Caco-2 (cell line): ENCODE data around the gene ZNF436. TPM values are rescaled to one million over a fixed set of nuclear protein-coding genes. Genes with fewer than 3 reads are reported as not detected.
"Not testable (repeated sequence)": the region's sequence is repeated elsewhere in the genome, so short reads cannot be mapped to it uniquely, and the experiment has no call there.

Experiments
- BruUV-seq: library from RNA; stranded (reverse); fragments of 400-500 nt; replicated peaks from 2 replicates; lab custom pipeline; 2021; lab: Mats Ljungman, UMichigan
- CTCF ChIA-PET: fragments of 300-600 bp; sonication (Branson Sonifier 250); formaldehyde crosslinking; loops from one replicate; lab custom pipeline; 2022; ENCODE audit warnings: antibody characterized with exemption; lab: Charles Lee
- POLR2A ChIA-PET: fragments of 300-600 bp; sonication (Branson Sonifier 250); formaldehyde crosslinking; loops from one replicate; lab custom pipeline; 2022; ENCODE audit warnings: antibody characterized with exemption; lab: Charles Lee
- DNase-seq, 2 experiments: peaks; one replicate each; pipeline versions ENCODE4 v3.0.0 to v3.0.0-alpha.2; 2020 to 2022
- H3K27me3 ChIP-seq: replicated peaks from 2 replicates; pipeline ENCODE4 v1.6.0; 2011; ENCODE audit warnings: low read length; ENCODE audit not compliant: control insufficient read depth, insufficient read depth
- H3K36me3 ChIP-seq: 2 replicates; pipeline ENCODE4 v1.5.1; 2011; ENCODE audit warnings: low read length; ENCODE audit not compliant: control insufficient read depth, insufficient read depth
- H3K4me1 ChIP-seq: fragments of 250-450 bp; sonication (Bioruptor Pico); 2 replicates; pipeline ENCODE4 v1.5.1; 2020; ENCODE audit warnings: mild to moderate bottlenecking
- H3K4me3 ChIP-seq: 2 replicates; pipeline ENCODE4 v1.5.1; 2011; ENCODE audit warnings: low read depth, mild to moderate bottlenecking, control low read depth, low read length
- H3K9me3 ChIP-seq: fragments of 250-450 bp; sonication (Bioruptor Pico); 2 replicates; pipeline ENCODE4 v1.5.1; 2020; ENCODE audit warnings: mild to moderate bottlenecking, moderate library complexity
- H3K27ac Mint-ChIP-seq: one replicate; pipeline ENCODE4 v1.8.0; 2022; ENCODE audit warnings: mixed read lengths; ENCODE audit not compliant: unreplicated experiment
- H3K27me3 Mint-ChIP-seq: one replicate; pipeline ENCODE4 v1.8.0; 2022; ENCODE audit warnings: mixed read lengths; ENCODE audit not compliant: insufficient read depth, unreplicated experiment
- H3K36me3 Mint-ChIP-seq: one replicate; pipeline ENCODE4 v1.8.0; 2022; ENCODE audit warnings: mild to moderate bottlenecking, mixed read lengths; ENCODE audit not compliant: insufficient read depth, unreplicated experiment
- H3K4me1 Mint-ChIP-seq: one replicate; pipeline ENCODE4 v1.8.0; 2022; ENCODE audit warnings: low read depth, mixed read lengths; ENCODE audit not compliant: unreplicated experiment
- H3K4me3 Mint-ChIP-seq: one replicate; pipeline ENCODE4 v1.8.0; 2022; ENCODE audit warnings: mild to moderate bottlenecking, moderate library complexity, mixed read lengths; ENCODE audit not compliant: unreplicated experiment
- H3K9me3 Mint-ChIP-seq: one replicate; pipeline ENCODE4 v1.8.0; 2022; ENCODE audit warnings: mixed read lengths; ENCODE audit not compliant: unreplicated experiment
- intact Hi-C: fragments of 100-400 bp; cut with micrococcal nuclease; formaldehyde crosslinking; loops from one replicate; pipeline ENCODE4 v1.10.0; 2022; ENCODE audit not compliant: unreplicated experiment
- total RNA-seq: library from RNA; stranded (reverse); gene quantifications from 2 replicates; pipeline ENCODE4 v1.2.3, GENCODE V29; 2022
- TF ChIP-seq, protein P1 (sequence below), 2 experiments: fragments of 200-600 bp in 1 of 2; IDR thresholded peaks; 1 replicate in 1 of 2; 2 replicates in 1 of 2; pipeline versions ENCODE4 v1.5.1 to v1.8.0; 2011 to 2022; ENCODE audit warnings: antibody characterized with exemption in 1 of 2, control low read depth in 1 of 2, inconsistent platforms in 1 of 2, low read depth in 1 of 2, low read length in 1 of 2, mild to moderate bottlenecking in 1 of 2, moderate library complexity in 1 of 2; ENCODE audit not compliant: insufficient read depth in 1 of 2, severe bottlenecking in 1 of 2, unreplicated experiment in 1 of 2

ZNF436 gene
- total RNA-seq, 1 experiment from 2014 or later, result 6.1 TPM

GRCh38 chr1:23381233-23381885 is 11.7 kb upstream of the ZNF436 start:
- H3K27me3 Mint-ChIP-seq, result no peaks in the 10 kb centered on the region
- POLR2A ChIA-PET, result no interaction called here
- no peaks in the 10 kb centered on the region for H3K27me3 ChIP-seq
- H3K4me1 ChIP-seq, result peaks cover 6% of the 10 kb centered on the region
- H3K4me3 Mint-ChIP-seq, result no peak overlapping the region
- peaks cover 14% of the 10 kb centered on the region for H3K4me1 Mint-ChIP-seq
- H3K9me3 Mint-ChIP-seq, result no peaks in the 10 kb centered on the region
- CTCF ChIA-PET, result no interaction called here
- no peaks in the 10 kb centered on the region for H3K36me3 ChIP-seq
- H3K27ac Mint-ChIP-seq, result no peak overlapping the region
- TF ChIP-seq, protein P1, sequence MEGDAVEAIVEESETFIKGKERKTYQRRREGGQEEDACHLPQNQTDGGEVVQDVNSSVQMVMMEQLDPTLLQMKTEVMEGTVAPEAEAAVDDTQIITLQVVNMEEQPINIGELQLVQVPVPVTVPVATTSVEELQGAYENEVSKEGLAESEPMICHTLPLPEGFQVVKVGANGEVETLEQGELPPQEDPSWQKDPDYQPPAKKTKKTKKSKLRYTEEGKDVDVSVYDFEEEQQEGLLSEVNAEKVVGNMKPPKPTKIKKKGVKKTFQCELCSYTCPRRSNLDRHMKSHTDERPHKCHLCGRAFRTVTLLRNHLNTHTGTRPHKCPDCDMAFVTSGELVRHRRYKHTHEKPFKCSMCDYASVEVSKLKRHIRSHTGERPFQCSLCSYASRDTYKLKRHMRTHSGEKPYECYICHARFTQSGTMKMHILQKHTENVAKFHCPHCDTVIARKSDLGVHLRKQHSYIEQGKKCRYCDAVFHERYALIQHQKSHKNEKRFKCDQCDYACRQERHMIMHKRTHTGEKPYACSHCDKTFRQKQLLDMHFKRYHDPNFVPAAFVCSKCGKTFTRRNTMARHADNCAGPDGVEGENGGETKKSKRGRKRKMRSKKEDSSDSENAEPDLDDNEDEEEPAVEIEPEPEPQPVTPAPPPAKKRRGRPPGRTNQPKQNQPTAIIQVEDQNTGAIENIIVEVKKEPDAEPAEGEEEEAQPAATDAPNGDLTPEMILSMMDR (IDR thresholded peaks at IDR 0.05; ENCODE audit: insufficient read depth in 1 of 2, low read depth in 1 of 2, low read length in 1 of 2, severe bottlenecking in 1 of 2, unreplicated experiment in 1 of 2), result no peak
- intact Hi-C loops, result no loop called here
- H3K9me3 ChIP-seq, result no peaks in the 10 kb centered on the region
- no peak overlapping the region for H3K4me3 ChIP-seq
- DNase-seq, result no peak
- H3K36me3 Mint-ChIP-seq, result no peaks in the 10 kb centered on the region
- BruUV-seq, result no TSS peak

- peaks cover 14% of the 10 kb centered on the region for H3K4me1 Mint-ChIP-seq
- no peaks in the 10 kb centered on the region for H3K36me3 ChIP-seq
- ChIA-PET CTCF (no interaction called here), POLR2A (no interaction called here)
- no TSS peak for BruUV-seq
- no peak overlapping the region for H3K27ac Mint-ChIP-seq
- no peaks in the 10 kb centered on the region for H3K27me3 Mint-ChIP-seq
- no peaks in the 10 kb centered on the region for H3K9me3 ChIP-seq
- no peaks in the 10 kb centered on the region for H3K27me3 ChIP-seq
- no peak overlapping the region for H3K4me3 ChIP-seq
- H3K4me1 ChIP-seq, result peaks cover 6% of the 10 kb centered on the region
- H3K9me3 Mint-ChIP-seq, result no peaks in the 10 kb centered on the region
- no peaks in the 10 kb centered on the region for H3K36me3 Mint-ChIP-seq
- intact Hi-C loops, result no loop called here
- TF ChIP-seq, protein P1 (IDR thresholded peaks at IDR 0.05; ENCODE audit: insufficient read depth in 1 of 2, low read depth in 1 of 2, low read length in 1 of 2, severe bottlenecking in 1 of 2, unreplicated experiment in 1 of 2), result no peak
- no peak overlapping the region for H3K4me3 Mint-ChIP-seq
- no peak for DNase-seq
Observed at GRCh38 chr1:23380719-23381118, 11.1 kb upstream of the ZNF436 start.

DNA sequence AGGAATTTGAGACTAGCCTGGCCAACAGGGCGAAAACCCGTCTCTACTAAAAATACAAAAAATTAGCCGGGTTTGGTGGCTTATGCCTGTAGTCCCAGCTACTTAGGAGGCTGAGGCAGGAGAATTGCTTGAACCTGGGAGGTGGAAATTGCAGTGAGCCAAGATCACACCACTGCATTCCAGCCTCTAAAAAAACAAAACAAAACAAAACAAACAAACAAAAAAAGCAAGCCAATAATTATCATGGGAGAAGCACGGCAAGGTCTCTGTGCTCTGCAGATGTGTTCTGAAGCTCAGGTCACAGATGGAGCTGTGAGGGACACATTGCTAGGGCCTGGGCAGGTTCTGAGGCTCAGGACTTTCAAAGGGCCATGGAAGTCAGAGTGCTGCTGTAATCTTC is 10.6 kb upstream of the ZNF436 start:
- H3K4me1 Mint-ChIP-seq, result peaks cover 16% of the 10 kb centered on the region
- H3K4me3 ChIP-seq, CTCF ChIA-PET, POLR2A ChIA-PET, H3K36me3 Mint-ChIP-seq, H3K9me3 ChIP-seq, intact Hi-C loops, H3K27ac Mint-ChIP-seq, H3K4me1 ChIP-seq, H3K9me3 Mint-ChIP-seq, H3K27me3 Mint-ChIP-seq, H3K36me3 ChIP-seq, H3K27me3 ChIP-seq, BruUV-seq, DNase-seq, H3K4me3 Mint-ChIP-seq: not testable (repeated sequence)
